GM12801 (cell line): ENCODE results near the gene RPS25.

Source experiments
- CTCF ChIP-seq: IDR thresholded peaks from one replicate; pipeline ENCODE4 v1.5.1; 2011; ENCODE audit warnings: control low read depth; ENCODE audit not compliant: insufficient read length; ENCODE audit errors: extremely low read depth

The RPS25 gene

GRCh38 chr11:119047205-119047604, 29.1 kb upstream of the RPS25 start:
- TF ChIP-seq CTCF, result no peak

- no peak for TF ChIP-seq CTCF
Measured at GRCh38 chr11:119046489-119046888, 28.3 kb upstream of the RPS25 start.

GRCh38 chr11:119044708-119045107, 26.6 kb upstream of the RPS25 start:
- no peak for TF ChIP-seq CTCF

GRCh38 chr11:119042927-119043326, 24.8 kb upstream of the RPS25 start:
- no peak for TF ChIP-seq CTCF

- TF ChIP-seq CTCF, result no peak
Measured at GRCh38 chr11:119041821-119042514, 23.8 kb upstream of the RPS25 start.

GRCh38 chr11:119038884-119039283, 20.7 kb upstream of the RPS25 start:
- no peak for TF ChIP-seq CTCF

GRCh38 chr11:119034813-119035212, 16.7 kb upstream of the RPS25 start:
- TF ChIP-seq CTCF, result no peak
